GM21390 (cell line): ENCODE results near the gene TPST1.
"Not testable (repeated sequence)": the region's sequence is repeated elsewhere in the genome, so short reads cannot be mapped to it uniquely, and the experiment has no call there.

Experiments
- ATAC-seq: cut with Tn5 transposase; IDR thresholded peaks from one replicate; pipeline ENCODE4 v1.9.1; 2021; ENCODE audit not compliant: unreplicated experiment

TPST1 gene

GRCh38 chr7:66324985-66325384 is 119.9 kb downstream of the TPST1 start:
- ATAC-seq = not testable (repeated sequence)

GRCh38 chr7:66326501-66327215 is 121.5 kb downstream of the TPST1 start:
- no peak for ATAC-seq

- no peak for ATAC-seq
These were observed 125.8 kb downstream of the TPST1 start for GRCh38 chr7:66330961-66331360.

- no peak for ATAC-seq
These were observed 126.7 kb downstream of the TPST1 start for GRCh38 chr7:66331883-66332282.

- ATAC-seq = no peak
These were observed 128.3 kb downstream of the TPST1 start for GRCh38 chr7:66333443-66333842.

GRCh38 chr7:66335318-66335717 is 130.2 kb downstream of the TPST1 start:
- no peak for ATAC-seq

GRCh38 chr7:66336760-66337159 is 131.6 kb downstream of the TPST1 start:
- ATAC-seq = no peak

GRCh38 chr7:66339141-66339540 is 134.0 kb downstream of the TPST1 start:
- ATAC-seq = no peak

- ATAC-seq = no peak
These were observed 139.0 kb downstream of the TPST1 start for GRCh38 chr7:66344166-66344565.

GRCh38 chr7:66348531-66348930 is 143.4 kb downstream of the TPST1 start:
- ATAC-seq = no peak

GRCh38 chr7:66348959-66349358 is 143.8 kb downstream of the TPST1 start:
- ATAC-seq = no peak

- ATAC-seq = no peak
These were observed 146.9 kb downstream of the TPST1 start for GRCh38 chr7:66352071-66352470.

- no peak for ATAC-seq
These were observed 148.4 kb downstream of the TPST1 start for GRCh38 chr7:66353547-66353946.

- no peak for ATAC-seq
These were observed 150.6 kb downstream of the TPST1 start for GRCh38 chr7:66355756-66356155.

GRCh38 chr7:66356277-66356721 is 151.2 kb downstream of the TPST1 start:
- no peak for ATAC-seq

GRCh38 chr7:66357087-66357486 is 152.0 kb downstream of the TPST1 start:
- no peak for ATAC-seq

- no peak for ATAC-seq
These were observed 154.6 kb downstream of the TPST1 start for GRCh38 chr7:66359656-66360211.

- ATAC-seq = no peak
These were observed 157.0 kb downstream of the TPST1 start for GRCh38 chr7:66362136-66362535.

GRCh38 chr7:66363635-66364034 is 158.5 kb downstream of the TPST1 start:
- no peak for ATAC-seq

- not testable (repeated sequence) for ATAC-seq
These were observed 159.9 kb downstream of the TPST1 start for GRCh38 chr7:66365031-66365430.

- no peak for ATAC-seq
These were observed 166.1 kb downstream of the TPST1 start for GRCh38 chr7:66371096-66371824.
